ENCODE data around the gene CAV3. TPM values are rescaled to one million over a fixed set of nuclear protein-coding genes. Genes with fewer than 3 reads are reported as not detected.

Gene CAV3
- total and polyA plus RNA-seq, 2 donors (not counting 3 experiments of a cell fraction or from before 2014, with no cell fraction given) = not detected

DNA sequence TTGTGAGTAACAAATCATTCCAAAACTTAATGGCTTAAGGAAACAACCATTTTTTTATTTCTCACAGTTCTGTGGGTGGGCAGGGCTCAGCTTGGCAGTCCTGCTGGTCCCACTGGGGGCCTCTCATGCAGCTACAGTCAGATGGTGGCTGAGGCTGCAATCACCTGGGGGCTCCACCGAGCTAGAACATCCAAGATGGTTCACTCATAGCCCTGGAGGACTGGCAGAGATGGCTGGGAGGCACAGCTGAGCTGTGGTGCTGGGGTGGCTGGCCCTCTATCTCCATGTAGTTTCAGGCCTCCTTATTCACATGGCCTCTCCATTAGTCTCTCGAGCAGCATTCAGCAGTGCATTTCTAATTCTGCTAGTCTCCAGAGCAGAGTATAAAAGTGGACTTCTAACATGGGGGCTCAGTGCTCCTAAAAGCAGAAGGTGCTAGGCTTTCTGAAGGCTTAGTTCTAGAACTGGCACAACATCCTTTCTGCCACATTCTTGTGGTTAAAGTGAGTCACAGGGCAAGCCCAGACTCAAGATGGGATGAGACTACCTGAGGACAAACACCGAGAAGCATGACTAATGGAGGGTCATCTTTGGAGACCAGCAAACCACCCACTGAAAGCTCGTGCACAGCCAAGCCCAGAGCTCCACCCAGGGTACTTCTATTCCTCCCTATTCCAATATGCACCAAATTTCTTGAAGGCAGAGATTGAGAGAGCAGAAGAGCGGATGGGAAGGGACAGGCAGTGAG is 6.3 kb downstream of the CAV3 start:
- Histone ChIP-seq H3K79me2 (ENCODE audit: control insufficient read depth, insufficient read depth, low read length) (no peaks in the 10 kb centered on the region), H3K36me3 (ENCODE audit: control insufficient read depth in 2 of 2, extremely low read depth in 1 of 2, insufficient read depth in 2 of 2, low read length in 2 of 2) (no peaks in the 10 kb centered on the region), H3K27me3 (ENCODE audit: control insufficient read depth in 2 of 2, insufficient read depth in 2 of 2, low read length in 2 of 2) (no peaks in the 10 kb centered on the region), H3K4me3 (replicated peaks in 1 of 3; ENCODE audit: insufficient read depth in 1 of 3, low read depth in 1 of 3, low read length in 3 of 3) (no peak overlapping the region), H3K27ac (ENCODE audit: insufficient read depth, low read depth, low read length) (no peak overlapping the region), H3K4me1 (ENCODE audit: control insufficient read depth, extremely low read depth, insufficient read depth, low read length) (peaks cover 12% of the 10 kb centered on the region), H3K9ac (replicated peaks; ENCODE audit: extremely low read depth, insufficient read depth, low read length) (no peak overlapping the region), H2AFZ (ENCODE audit: low read depth, low read length) (no peak overlapping the region), H3K9me3 (replicated peaks; ENCODE audit: control insufficient read depth, insufficient read depth, low read length) (no peaks in the 10 kb centered on the region), H4K20me1 (replicated peaks; ENCODE audit: control insufficient read depth, extremely low read depth, insufficient read depth, low read length) (no peaks in the 10 kb centered on the region), H3K4me2 (ENCODE audit: insufficient read depth, low read length) (peak overlapping the region; percentile 19), H3K9me1 (replicated peaks; ENCODE audit: control insufficient read depth, extremely low read depth, insufficient read depth, low read length) (no peaks in the 10 kb centered on the region)
- CTCF ChIA-PET = interaction anchor here (1.5 to 1.7 kb wide), 4 partner anchors 29 to 77 kb away, joined by 4 to 13 read pairs (median 5); partner anchors contain the start of gene OXTR
- DNase-seq (ENCODE audit: low read depth, low spot score) (no peak), FAIRE-seq (peak; percentile 26)
- TF ChIP-seq EZH2 (IDR thresholded peaks at IDR 0.05; ENCODE audit: borderline replicate concordance, low read depth, low read length, severe bottlenecking) = no peak
- TF ChIP-seq FOS (IDR thresholded peaks at IDR 0.05; ENCODE audit: borderline replicate concordance, insufficient read depth, low read length) = peak; percentile 73
- dilution Hi-C loops (cut with MboI; ENCODE audit: extremely low pct_ligation_motif_present, low sequenced_read_pairs) = no loop called here
- intact Hi-C loops (cut with micrococcal nuclease) = no loop called here
- no TSS peak for BruUV-seq (replicated peaks)
- POLR2A ChIA-PET = no interaction called here

DNA sequence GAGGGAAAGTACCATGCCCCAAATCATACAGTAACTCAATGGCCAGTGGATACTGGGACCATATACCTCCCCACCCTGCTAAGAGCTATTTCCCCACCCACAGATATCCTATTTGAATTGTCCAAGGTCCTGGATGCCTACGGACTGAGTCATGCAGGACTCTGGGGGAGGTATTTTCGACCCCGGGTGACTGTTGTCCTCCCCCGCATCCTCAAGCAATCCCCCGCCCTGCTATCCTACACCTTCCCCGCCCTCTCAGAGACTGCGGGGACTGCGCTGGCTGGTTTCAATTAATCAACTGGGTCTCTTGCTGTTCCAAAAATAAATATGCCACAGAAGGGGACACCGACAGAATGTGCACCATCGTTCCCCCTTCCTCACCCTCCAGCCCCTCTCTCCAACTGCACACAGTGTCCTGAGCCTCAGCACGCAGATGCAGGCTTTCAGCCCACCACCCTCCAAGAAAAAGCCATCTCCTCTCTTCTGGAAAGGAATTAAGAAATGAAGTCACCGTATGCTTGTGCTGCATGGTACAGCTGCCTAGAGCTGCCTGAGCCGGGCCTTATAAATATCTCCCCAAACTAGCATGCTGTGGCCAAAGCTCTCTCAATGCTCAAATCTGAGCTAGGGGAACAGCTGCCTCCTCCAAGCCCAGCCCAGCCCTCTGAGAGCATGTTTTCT is 8.1 kb downstream of the CAV3 start:
- peak; percentile 66 for DNase-seq (ENCODE audit: low read depth, low spot score)

More for the DNA sequence above, 8.1 kb downstream of the CAV3 start:
- peaks cover 12% of the 10 kb centered on the region for H3K4me1 ChIP-seq (ENCODE audit: control insufficient read depth, extremely low read depth, insufficient read depth, low read length)
- no peaks in the 10 kb centered on the region for H3K9me3 ChIP-seq (replicated peaks; ENCODE audit: control insufficient read depth, insufficient read depth, low read length)
- no peak overlapping the region for H3K9ac ChIP-seq (replicated peaks; ENCODE audit: extremely low read depth, insufficient read depth, low read length)
- no peaks in the 10 kb centered on the region for H3K36me3 ChIP-seq (ENCODE audit: control insufficient read depth in 2 of 2, extremely low read depth in 1 of 2, insufficient read depth in 2 of 2, low read length in 2 of 2)
- no peaks in the 10 kb centered on the region for H3K79me2 ChIP-seq (ENCODE audit: control insufficient read depth, insufficient read depth, low read length)
- no peaks in the 10 kb centered on the region for H3K9me1 ChIP-seq (replicated peaks; ENCODE audit: control insufficient read depth, extremely low read depth, insufficient read depth, low read length)
- peak; percentile 88 for FAIRE-seq
- H3K27ac ChIP-seq (ENCODE audit: insufficient read depth, low read depth, low read length) = no peak overlapping the region
- no peak overlapping the region for H2AFZ ChIP-seq (ENCODE audit: low read depth, low read length)
- intact Hi-C loops (cut with micrococcal nuclease) = no loop called here
- TF ChIP-seq JUN (IDR thresholded peaks at IDR 0.05; ENCODE audit: borderline replicate concordance, insufficient read depth, insufficient read length, low read depth) (peak; percentile 26), FOS (IDR thresholded peaks at IDR 0.05; ENCODE audit: borderline replicate concordance, insufficient read depth, low read length) (peak; percentile 74), EZH2 (IDR thresholded peaks at IDR 0.05; ENCODE audit: borderline replicate concordance, low read depth, low read length, severe bottlenecking) (no peak)
- peak overlapping the region; percentile 45 for H3K4me2 ChIP-seq (ENCODE audit: insufficient read depth, low read length)
- no peak overlapping the region for H3K4me3 ChIP-seq (replicated peaks in 1 of 3; ENCODE audit: insufficient read depth in 1 of 3, low read depth in 1 of 3, low read length in 3 of 3)
- POLR2A ChIA-PET = no interaction called here
- no TSS peak for BruUV-seq (replicated peaks)
- dilution Hi-C loops (cut with MboI; ENCODE audit: extremely low pct_ligation_motif_present, low sequenced_read_pairs) = no loop called here
- H4K20me1 ChIP-seq (replicated peaks; ENCODE audit: control insufficient read depth, extremely low read depth, insufficient read depth, low read length) = no peaks in the 10 kb centered on the region
- H3K27me3 ChIP-seq (ENCODE audit: control insufficient read depth in 2 of 2, insufficient read depth in 2 of 2, low read length in 2 of 2) = no peaks in the 10 kb centered on the region
- CTCF ChIA-PET = interaction anchor here (1.0 to 1.7 kb wide), 6 partner anchors 10 to 78 kb away, joined by 3 to 13 read pairs (median 6); partner anchors contain the start of gene OXTR
